Right lobe of liver (tissue), 6 donors: ENCODE data around the gene FAM168B. TPM values are rescaled to one million over a fixed set of nuclear protein-coding genes. Genes with fewer than 3 reads are reported as not detected.
"Not testable (repeated sequence)": the region's sequence is repeated elsewhere in the genome, so short reads cannot be mapped to it uniquely, and the experiment has no call there.

ENCODE experiments used
- ATAC-seq, 4 donors: fragments of 200-7000 bp; cut with Tn5 transposase; one replicate each; pipeline ENCODE4 v1.9.1; 2020; ENCODE audit warnings: mild to moderate bottlenecking in 4 of 4, moderate library complexity in 4 of 4
- DNase-seq, 3 donors: peaks; one replicate each; pipeline ENCODE4 v3.0.0-alpha.2; 2020
- H3K27ac ChIP-seq, 3 donors: fragments of 200-600 bp; one replicate each; pipeline ENCODE4 v1.8.0; 2022
- H3K27me3 ChIP-seq, 2 donors: fragments of 200-600 bp; one replicate each; pipeline ENCODE4 v1.8.0; 2022
- H3K36me3 ChIP-seq, 4 donors: fragments of 200-600 bp; sonication (generic) in 1 of 4; one replicate each; pipeline versions ENCODE4 v1.5.1 to v1.8.0; 2017 to 2022; ENCODE audit warnings: control low read depth in 1 of 4
- H3K4me1 ChIP-seq, 4 donors: fragments of 200-600 bp; sonication (generic) in 1 of 4; one replicate each; pipeline versions ENCODE4 v1.5.1 to v1.8.0; 2017 to 2022; ENCODE audit warnings: control low read depth in 1 of 4
- H3K4me3 ChIP-seq, 3 donors: fragments of 200-600 bp; one replicate each; pipeline ENCODE4 v1.8.0; 2022
- H3K9me3 ChIP-seq, 4 donors: fragments of 200-600 bp; sonication (generic) in 1 of 4; one replicate each; pipeline versions ENCODE4 v1.5.1 to v1.8.0; 2017 to 2022; ENCODE audit warnings: control low read depth in 1 of 4
- POLR2A ChIP-seq: fragments of 450-650 bp; IDR thresholded peaks from one replicate; pipeline ENCODE4 v1.6.1; 2017; ENCODE audit warnings: antibody characterized with exemption, mild to moderate bottlenecking
- WGBS: methylation state at CpG from one replicate; pipeline ENCODE4 v1.1.6; 2018; ENCODE audit warnings: low coverage, low lambda C conversion rate; ENCODE audit not compliant: insufficient coverage; ENCODE audit errors: missing lambda C conversion rate; 5-methylcytosine and 5-hydroxymethylcytosine counted together
- intact Hi-C, 2 donors: fragments of 100-400 bp; cut with DNase I; formaldehyde crosslinking; loops; one replicate each; pipeline versions ENCODE4 v1.11.2 to v1.14.1; 2022
- total RNA-seq, 6 experiments: library from RNA; depleted of rRNA in 2 of 6; stranded (reverse); fragments of >200 nt in 2 of 6; fragmentation: NEBNext Ultra II Directional in 3 of 6; extraction: Animal tissue kit (Norgen Biotek cat#: 25700) in 3 of 6; gene quantifications; one replicate each; pipeline versions ENCODE4 v1.1.0 to v1.2.4, GENCODE V29; 2016 to 2023
- TF ChIP-seq, protein P1 (sequence below), 4 donors: fragments of 200-600 bp in 3 of 4; fragments of 450-650 bp in 1 of 4; IDR thresholded peaks; one replicate each; pipeline versions ENCODE4 v1.5.1 to v1.8.0; 2016 to 2022; ENCODE audit warnings: antibody characterized with exemption in 4 of 4, mild to moderate bottlenecking in 2 of 4
- donor health status: DM: no; HTN: yes; CAD: no.
- donor health status: DM: no; HTN: no; CAD: no.
- donor health status: DM: no; HTN: no; CAD: no.
- donor health status: DM: no; HTN: yes; CAD: no.
- donor health status: DM: no; HTN: yes; CAD: no.

FAM168B gene
- total RNA-seq, 6 experiments from 2014 or later, result 28.1 to 69.7 (median 33.9) TPM

- Histone ChIP-seq H3K9me3 (no peaks in the 10 kb centered on the region), H3K36me3 (peaks cover 0 to 38% (median 10%) of the 10 kb centered on the region in 4 donors), H3K27ac (peak overlapping the region; percentile 67 to 89 (median 72)), H3K4me1 (peaks cover 0 to 73% (median 29%) of the 10 kb centered on the region in 4 donors), H3K4me3 (no peak overlapping the region), H3K27me3 (no peaks in the 10 kb centered on the region)
- WGBS, result 42% methylated on average over 6 of the region's 11 CpGs
- ATAC-seq (peak; percentile 64 to 79 (median 75)), DNase-seq (peak in 2 of 3 donors; percentile 53 to 81)
- intact Hi-C loops, result no loop called here
- TF ChIP-seq POLR2A, result no peak
- TF ChIP-seq, protein P1, sequence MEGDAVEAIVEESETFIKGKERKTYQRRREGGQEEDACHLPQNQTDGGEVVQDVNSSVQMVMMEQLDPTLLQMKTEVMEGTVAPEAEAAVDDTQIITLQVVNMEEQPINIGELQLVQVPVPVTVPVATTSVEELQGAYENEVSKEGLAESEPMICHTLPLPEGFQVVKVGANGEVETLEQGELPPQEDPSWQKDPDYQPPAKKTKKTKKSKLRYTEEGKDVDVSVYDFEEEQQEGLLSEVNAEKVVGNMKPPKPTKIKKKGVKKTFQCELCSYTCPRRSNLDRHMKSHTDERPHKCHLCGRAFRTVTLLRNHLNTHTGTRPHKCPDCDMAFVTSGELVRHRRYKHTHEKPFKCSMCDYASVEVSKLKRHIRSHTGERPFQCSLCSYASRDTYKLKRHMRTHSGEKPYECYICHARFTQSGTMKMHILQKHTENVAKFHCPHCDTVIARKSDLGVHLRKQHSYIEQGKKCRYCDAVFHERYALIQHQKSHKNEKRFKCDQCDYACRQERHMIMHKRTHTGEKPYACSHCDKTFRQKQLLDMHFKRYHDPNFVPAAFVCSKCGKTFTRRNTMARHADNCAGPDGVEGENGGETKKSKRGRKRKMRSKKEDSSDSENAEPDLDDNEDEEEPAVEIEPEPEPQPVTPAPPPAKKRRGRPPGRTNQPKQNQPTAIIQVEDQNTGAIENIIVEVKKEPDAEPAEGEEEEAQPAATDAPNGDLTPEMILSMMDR (IDR thresholded peaks at IDR 0.05), result no peak
Observed at GRCh38 chr2:131077182-131077846, 15.9 kb downstream of the FAM168B start.

- Histone ChIP-seq H3K4me1 (peaks cover 0 to 67% (median 27%) of the 10 kb centered on the region in 4 donors), H3K27ac (peak overlapping the region; percentile 67 to 89 (median 72)), H3K4me3 (no peak overlapping the region), H3K27me3 (no peaks in the 10 kb centered on the region), H3K9me3 (no peaks in the 10 kb centered on the region), H3K36me3 (peaks cover 0 to 35% (median 11%) of the 10 kb centered on the region in 4 donors)
- ATAC-seq (peak; percentile 84 to 89 (median 86)), DNase-seq (peak; percentile 63 to 77 (median 64))
- intact Hi-C loops, result no loop called here
- WGBS, result 29% methylated on average over 5 of the region's 5 CpGs
- TF ChIP-seq, protein P1 (IDR thresholded peaks at IDR 0.05), result no peak
- no peak for TF ChIP-seq POLR2A
Observed at GRCh38 chr2:131076707-131077106, 16.6 kb downstream of the FAM168B start.

DNA sequence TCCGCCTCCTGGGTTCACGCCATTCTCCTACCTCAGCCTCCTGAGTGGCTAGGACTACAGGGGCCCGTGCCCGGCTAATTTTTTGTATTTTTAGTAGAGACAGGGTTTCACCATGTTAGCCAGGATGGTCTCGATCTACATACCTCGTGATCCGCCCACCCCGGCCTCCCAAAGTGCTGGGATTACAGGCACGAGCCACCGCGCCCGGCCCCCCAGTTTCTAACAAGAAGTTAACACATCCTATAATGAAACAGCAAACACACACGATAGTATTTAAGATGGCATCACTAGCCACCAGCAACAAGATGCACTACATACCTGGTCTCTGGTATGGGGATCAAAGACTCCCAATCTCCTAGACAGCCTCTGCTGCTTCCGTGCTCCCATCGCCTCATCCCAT, 17.7 kb downstream of the FAM168B start:
- H3K9me3 ChIP-seq, ATAC-seq, intact Hi-C loops, H3K27me3 ChIP-seq, DNase-seq, H3K4me3 ChIP-seq: not testable (repeated sequence)
- Histone ChIP-seq H3K4me1 (peaks cover 0 to 59% (median 24%) of the 10 kb centered on the region in 4 donors), H3K27ac (peak overlapping the region in 2 of 3 donors; percentile 63 to 89), H3K36me3 (peaks cover 0 to 35% (median 15%) of the 10 kb centered on the region in 4 donors)
- 95% methylated on average over 13 of the region's 15 CpGs for WGBS

GRCh38 chr2:131068172-131068571, 25.1 kb downstream of the FAM168B start:
- H3K9me3 ChIP-seq, H3K4me3 ChIP-seq, H3K27me3 ChIP-seq, ATAC-seq, H3K27ac ChIP-seq, intact Hi-C loops, DNase-seq: not testable (repeated sequence)
- peaks cover 0 to 12% (median 0%) of the 10 kb centered on the region in 4 donors for H3K4me1 ChIP-seq
- 95% methylated on average over 3 of the region's 6 CpGs for WGBS
- peaks cover 0 to 28% (median 13%) of the 10 kb centered on the region in 4 donors for H3K36me3 ChIP-seq

GRCh38 chr2:131067465-131068125, 25.7 kb downstream of the FAM168B start:
- no peaks in the 10 kb centered on the region for H3K27me3 ChIP-seq
- ATAC-seq, result peak in 1 of 4 donors; percentile 37
- WGBS, result 45% methylated on average over 2 of the region's 2 CpGs
- peaks cover 0 to 12% (median 0%) of the 10 kb centered on the region in 4 donors for H3K4me1 ChIP-seq
- H3K4me3 ChIP-seq, result no peak overlapping the region
- TF ChIP-seq, protein P1 (IDR thresholded peaks at IDR 0.05), result no peak
- no peak for TF ChIP-seq POLR2A
- H3K9me3 ChIP-seq, result no peaks in the 10 kb centered on the region
- intact Hi-C loops, result no loop called here
- peaks cover 0 to 33% (median 12%) of the 10 kb centered on the region in 4 donors for H3K36me3 ChIP-seq
- H3K27ac ChIP-seq, result no peak overlapping the region
- no peak for DNase-seq
